BE2C (cell line): Measurements from ENCODE around the gene FFAR2.

ENCODE experiments used
- DNase-seq: peaks from one replicate; pipeline ENCODE4 v3.0.0-alpha.2; 2020
- H3K27me3 ChIP-seq: fragments of 250-450 bp; sonication (Bioruptor Pico); 2 replicates; pipeline ENCODE4 v1.5.1; 2020; ENCODE audit warnings: mild to moderate bottlenecking
- H3K36me3 ChIP-seq: fragments of 250-450 bp; sonication (Bioruptor Pico); 2 replicates; pipeline ENCODE4 v1.5.1; 2020; ENCODE audit warnings: mild to moderate bottlenecking
- H3K4me1 ChIP-seq: fragments of 250-450 bp; sonication (Bioruptor Pico); 2 replicates; pipeline ENCODE4 v1.5.1; 2020
- H3K4me3 ChIP-seq: 2 replicates; pipeline ENCODE4 v1.5.1; 2011; ENCODE audit warnings: low read depth, low read length
- H3K9me3 ChIP-seq: fragments of 250-450 bp; sonication (Bioruptor Pico); 2 replicates; pipeline ENCODE4 v1.5.1; 2020
- CTCF ChIP-seq: IDR thresholded peaks from 2 replicates; pipeline ENCODE4 v1.5.1; 2012; ENCODE audit warnings: mild to moderate bottlenecking, low read depth, low read length

Gene FFAR2

GRCh38 chr19:35455616-35456201, 7.7 kb downstream of the FFAR2 start:
- no peak for DNase-seq
- Histone ChIP-seq H3K27me3 (no peaks in the 10 kb centered on the region), H3K36me3 (no peaks in the 10 kb centered on the region), H3K9me3 (no peaks in the 10 kb centered on the region), H3K4me3 (no peak overlapping the region), H3K4me1 (peaks cover 5% of the 10 kb centered on the region; the same call in 1 of the 2 replicates)
- TF ChIP-seq CTCF, result no peak

- Histone ChIP-seq H3K36me3 (no peaks in the 10 kb centered on the region), H3K4me3 (no peak overlapping the region), H3K9me3 (no peaks in the 10 kb centered on the region), H3K27me3 (no peaks in the 10 kb centered on the region), H3K4me1 (peaks cover 5% of the 10 kb centered on the region; the same call in 1 of the 2 replicates)
- TF ChIP-seq CTCF, result no peak
- no peak for DNase-seq
Measured at GRCh38 chr19:35457173-35457572, 9.1 kb downstream of the FFAR2 start.

- peaks cover 5% of the 10 kb centered on the region; the same call in 1 of the 2 replicates for H3K4me1 ChIP-seq
Measured at GRCh38 chr19:35458192-35458591, 10.1 kb downstream of the FFAR2 start.

GRCh38 chr19:35458731-35459391, 10.8 kb downstream of the FFAR2 start:
- Histone ChIP-seq H3K4me3 (no peak overlapping the region), H3K9me3 (no peaks in the 10 kb centered on the region), H3K27me3 (no peaks in the 10 kb centered on the region), H3K4me1 (peaks cover 5% of the 10 kb centered on the region; the same call in 1 of the 2 replicates), H3K36me3 (no peaks in the 10 kb centered on the region)
- TF ChIP-seq CTCF, result no peak
- DNase-seq, result no peak

More at GRCh38 chr19:35458192-35458591, 10.1 kb downstream of the FFAR2 start:
- H3K9me3 ChIP-seq, result no peaks in the 10 kb centered on the region
- DNase-seq, result no peak
- H3K27me3 ChIP-seq, result no peaks in the 10 kb centered on the region
- H3K4me3 ChIP-seq, result no peak overlapping the region
- TF ChIP-seq CTCF, result no peak
- no peaks in the 10 kb centered on the region for H3K36me3 ChIP-seq

- no peaks in the 10 kb centered on the region for H3K27me3 ChIP-seq
- H3K9me3 ChIP-seq, result no peaks in the 10 kb centered on the region
- no peak overlapping the region for H3K4me3 ChIP-seq
- peaks cover 5% of the 10 kb centered on the region; the same call in 1 of the 2 replicates for H3K4me1 ChIP-seq
- no peak for DNase-seq
- TF ChIP-seq CTCF, result no peak
- no peaks in the 10 kb centered on the region for H3K36me3 ChIP-seq
Measured at GRCh38 chr19:35459414-35460082, 11.5 kb downstream of the FFAR2 start.

GRCh38 chr19:35460608-35461007, 12.6 kb downstream of the FFAR2 start:
- DNase-seq, result no peak
- no peak overlapping the region for H3K4me3 ChIP-seq
- H3K9me3 ChIP-seq, result no peaks in the 10 kb centered on the region
- no peaks in the 10 kb centered on the region for H3K36me3 ChIP-seq
- no peaks in the 10 kb centered on the region for H3K27me3 ChIP-seq
- H3K4me1 ChIP-seq, result peaks cover 5% of the 10 kb centered on the region; the same call in 1 of the 2 replicates
- no peak for TF ChIP-seq CTCF
